BE2C (cell line): ENCODE measurements around the gene C9orf78.

Source experiments
- DNase-seq: peaks from one replicate; pipeline ENCODE4 v3.0.0-alpha.2; 2020
- H3K27me3 ChIP-seq: fragments of 250-450 bp; sonication (Bioruptor Pico); 2 replicates; pipeline ENCODE4 v1.5.1; 2020; ENCODE audit warnings: mild to moderate bottlenecking
- H3K36me3 ChIP-seq: fragments of 250-450 bp; sonication (Bioruptor Pico); 2 replicates; pipeline ENCODE4 v1.5.1; 2020; ENCODE audit warnings: mild to moderate bottlenecking
- H3K4me1 ChIP-seq: fragments of 250-450 bp; sonication (Bioruptor Pico); 2 replicates; pipeline ENCODE4 v1.5.1; 2020
- H3K4me3 ChIP-seq: 2 replicates; pipeline ENCODE4 v1.5.1; 2011; ENCODE audit warnings: low read depth, low read length
- H3K9me3 ChIP-seq: fragments of 250-450 bp; sonication (Bioruptor Pico); 2 replicates; pipeline ENCODE4 v1.5.1; 2020
- CTCF ChIP-seq: IDR thresholded peaks from 2 replicates; pipeline ENCODE4 v1.5.1; 2012; ENCODE audit warnings: mild to moderate bottlenecking, low read depth, low read length

The C9orf78 gene

GRCh38 chr9:129836311-129837007 lies 1.4 kb upstream of the C9orf78 start:
- no peaks in the 10 kb centered on the region for H3K27me3 ChIP-seq
- TF ChIP-seq CTCF: no peak
- DNase-seq: no peak
- H3K4me3 ChIP-seq: peak overlapping the region; percentile 92
- no peaks in the 10 kb centered on the region for H3K9me3 ChIP-seq
- H3K36me3 ChIP-seq: peaks cover 12% of the 10 kb centered on the region
- H3K4me1 ChIP-seq: peaks cover 19% of the 10 kb centered on the region

DNA sequence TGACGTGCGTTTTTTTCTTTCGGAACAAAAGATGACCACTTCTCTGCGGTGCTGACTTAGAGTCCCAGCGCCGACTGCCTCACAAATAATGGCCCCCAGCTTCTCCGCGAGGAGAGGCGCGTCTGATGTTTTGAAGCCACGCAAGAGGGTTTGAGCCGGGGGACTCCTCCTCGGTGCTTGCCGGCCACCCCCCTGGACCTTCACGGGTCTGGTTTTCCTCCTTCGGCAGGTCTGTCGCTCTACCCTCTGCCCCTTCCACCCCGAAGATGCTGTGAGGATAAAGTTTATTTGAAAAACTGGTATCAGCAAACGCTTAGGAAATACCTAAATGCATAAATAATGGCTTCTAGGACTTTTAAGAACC lies 767 bp upstream of the C9orf78 start:
- H3K27me3 ChIP-seq: no peaks in the 10 kb centered on the region
- H3K36me3 ChIP-seq: peaks cover 18% of the 10 kb centered on the region
- no peak for DNase-seq
- H3K4me3 ChIP-seq: peak overlapping the region; percentile 92
- H3K4me1 ChIP-seq: peaks cover 13% of the 10 kb centered on the region
- no peak for TF ChIP-seq CTCF
- no peaks in the 10 kb centered on the region for H3K9me3 ChIP-seq

DNA sequence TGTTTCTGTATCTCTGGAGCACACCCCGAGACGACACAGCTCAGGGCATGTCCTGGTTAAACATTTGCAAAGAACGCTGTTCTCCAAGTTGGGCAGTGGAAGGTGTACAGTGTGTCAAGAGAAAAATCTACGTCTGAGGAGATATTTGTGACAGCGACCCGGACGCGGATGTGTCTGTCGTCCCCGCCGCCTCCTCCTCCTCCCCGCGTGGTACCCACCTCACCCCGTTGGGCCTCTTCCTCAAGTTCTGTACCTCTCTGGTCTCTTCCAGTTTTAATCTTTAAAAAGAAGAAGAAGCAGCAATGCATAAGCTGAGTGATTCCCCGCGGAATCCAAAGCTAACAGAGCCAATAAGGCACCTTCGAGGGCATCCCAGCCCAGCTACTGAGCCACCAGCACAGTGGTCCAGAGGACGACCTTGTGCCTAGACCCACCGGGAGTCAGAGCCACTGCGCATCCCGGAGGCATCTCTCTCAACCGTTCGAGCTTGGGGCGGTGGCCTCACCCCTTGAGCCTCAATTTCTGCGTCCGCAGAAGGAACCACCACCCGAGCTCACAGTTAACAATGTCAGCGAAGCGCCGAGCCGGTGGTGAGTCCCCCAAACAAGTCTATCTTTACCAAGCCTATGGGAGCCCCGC lies 467 bp downstream of the C9orf78 start:
- Histone ChIP-seq H3K9me3 (no peaks in the 10 kb centered on the region), H3K4me1 (peaks cover 6% of the 10 kb centered on the region), H3K36me3 (peaks cover 21% of the 10 kb centered on the region), H3K27me3 (no peaks in the 10 kb centered on the region), H3K4me3 (peak overlapping the region; percentile 92)
- no peak for DNase-seq
- TF ChIP-seq CTCF: no peak

DNA sequence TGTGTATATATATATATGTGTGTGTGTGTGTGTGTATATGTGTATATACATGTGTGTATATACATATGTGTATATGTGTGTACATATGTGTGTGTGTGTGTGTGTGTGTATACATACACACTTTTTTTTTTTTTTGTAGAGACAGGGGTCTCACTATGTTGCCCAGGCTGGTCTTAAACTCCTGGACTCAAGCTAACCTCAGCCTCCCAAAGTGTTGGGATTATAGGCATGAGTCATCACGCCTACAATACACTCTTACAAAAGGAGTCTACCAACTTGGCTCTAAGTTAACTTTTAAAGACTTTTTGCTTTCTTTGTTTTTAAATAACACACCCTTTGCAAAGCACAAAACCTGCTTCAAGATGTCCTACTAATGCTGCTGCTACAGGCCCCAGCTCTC lies 2.1 kb downstream of the C9orf78 start:
- peaks cover 34% of the 10 kb centered on the region for H3K36me3 ChIP-seq
- DNase-seq: no peak
- H3K27me3 ChIP-seq: no peaks in the 10 kb centered on the region
- H3K9me3 ChIP-seq: no peaks in the 10 kb centered on the region
- no peak overlapping the region for H3K4me3 ChIP-seq
- no peaks in the 10 kb centered on the region for H3K4me1 ChIP-seq
- no peak for TF ChIP-seq CTCF

DNA sequence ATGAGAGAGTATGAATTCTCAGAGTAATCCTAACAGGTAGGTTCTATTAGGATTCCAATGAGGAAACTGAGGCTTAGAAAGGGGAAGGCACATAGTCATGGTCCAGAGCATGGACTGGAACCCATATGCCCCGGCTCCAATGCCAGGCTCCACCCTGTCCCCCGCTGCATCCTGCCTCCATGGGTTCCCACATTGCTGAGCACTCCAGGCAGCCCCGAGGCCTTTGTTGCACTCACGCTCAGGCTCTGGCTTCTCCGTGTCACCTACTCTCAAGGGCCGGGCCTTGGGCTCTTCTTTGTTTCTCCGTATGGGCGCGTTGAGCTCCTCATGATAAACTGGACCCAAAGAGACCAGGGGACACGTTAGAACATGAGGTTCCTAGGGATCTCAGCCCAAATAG lies 6.1 kb downstream of the C9orf78 start:
- DNase-seq: no peak
- H3K4me1 ChIP-seq: no peaks in the 10 kb centered on the region
- H3K4me3 ChIP-seq: no peak overlapping the region
- no peaks in the 10 kb centered on the region for H3K27me3 ChIP-seq
- no peak for TF ChIP-seq CTCF
- H3K36me3 ChIP-seq: peaks cover 36% of the 10 kb centered on the region
- no peaks in the 10 kb centered on the region for H3K9me3 ChIP-seq

GRCh38 chr9:129828051-129828450 lies 7.0 kb downstream of the C9orf78 start:
- Histone ChIP-seq H3K36me3 (peaks cover 33% of the 10 kb centered on the region), H3K4me1 (no peaks in the 10 kb centered on the region), H3K27me3 (no peaks in the 10 kb centered on the region), H3K4me3 (no peak overlapping the region), H3K9me3 (no peaks in the 10 kb centered on the region)
- TF ChIP-seq CTCF: no peak
- no peak for DNase-seq
